KG1 (cell line): ENCODE data around the gene DNER.

Source experiments
- DNase-seq: peaks from one replicate; lab custom pipeline; 2025; lab: John Stamatoyannopoulos, UW

Gene DNER

DNA sequence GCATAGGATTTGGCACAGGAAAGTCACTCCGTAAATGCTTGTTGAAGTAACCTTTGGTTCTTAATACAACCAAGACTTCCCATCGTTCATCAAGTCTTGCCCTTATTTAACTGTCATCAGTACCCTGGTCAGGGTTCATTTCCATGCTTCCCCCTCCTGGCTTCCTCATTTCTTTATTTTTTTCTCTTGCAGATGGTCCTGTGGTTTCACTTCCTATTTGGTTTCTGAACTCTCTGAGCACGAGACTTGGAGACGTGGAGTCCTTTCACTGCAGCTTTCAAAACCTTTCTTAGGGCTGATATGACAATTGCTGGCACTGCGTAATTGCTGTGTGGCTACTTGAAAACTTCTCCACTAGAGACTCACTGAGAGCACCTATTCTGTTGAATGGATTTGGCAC is 383.4 kb downstream of the DNER start:
- DNase-seq: peak; percentile 29

DNA sequence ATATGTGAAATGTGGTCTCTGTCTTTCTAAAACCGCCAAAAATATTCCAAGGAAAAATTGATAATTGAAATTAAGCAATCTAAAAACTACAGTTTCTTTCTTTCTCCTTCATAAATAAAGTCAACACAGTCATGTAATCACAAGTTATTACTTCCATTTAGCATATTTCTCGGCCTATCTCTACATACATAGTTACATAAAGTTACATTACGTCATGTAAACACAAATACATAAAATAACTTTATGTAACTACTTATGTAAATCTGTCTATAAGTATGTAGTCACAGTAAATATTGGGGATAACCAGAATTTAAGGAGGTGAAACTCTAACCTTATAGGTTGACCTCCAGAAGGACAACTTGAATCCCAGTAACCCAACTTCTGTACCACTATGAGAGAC is 394.8 kb downstream of the DNER start:
- no peak for DNase-seq

DNA sequence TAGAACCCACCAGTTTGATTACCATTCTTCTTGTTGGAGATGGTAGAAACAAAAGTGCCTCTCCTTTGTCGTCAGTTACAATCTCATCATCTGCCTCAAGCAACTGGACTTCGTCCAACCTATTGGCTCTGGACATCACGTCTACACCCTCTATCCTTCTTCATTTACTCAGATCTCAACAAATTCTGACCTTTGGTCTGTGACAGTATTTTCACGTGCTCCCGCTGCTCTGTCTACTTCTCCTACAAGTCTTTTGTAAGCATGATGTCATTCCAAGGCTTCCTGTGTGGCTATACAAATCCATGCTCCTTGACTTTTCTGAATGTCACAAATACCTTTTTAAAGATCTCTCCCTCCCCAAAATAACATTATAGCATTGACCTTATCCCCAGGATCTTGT is 400.2 kb downstream of the DNER start:
- DNase-seq: no peak

DNA sequence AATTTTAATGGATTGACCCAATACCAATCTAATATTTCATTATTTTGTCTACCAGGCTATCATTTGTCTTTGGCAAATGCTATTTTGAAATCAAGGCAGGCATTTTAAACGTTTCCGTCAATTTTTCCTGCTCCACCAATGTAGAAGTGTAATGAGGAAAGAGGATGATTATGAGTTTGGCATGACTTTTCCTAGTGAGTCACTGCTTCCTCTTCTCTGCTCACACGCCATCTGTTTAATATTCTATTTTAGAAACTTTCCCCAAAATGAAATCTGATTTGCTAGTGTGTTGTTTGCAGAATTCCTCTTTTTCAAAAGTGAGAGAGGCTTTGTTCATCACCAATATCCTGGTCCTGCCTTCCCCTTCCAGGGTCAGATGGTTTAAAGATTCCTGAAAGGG is 400.8 kb downstream of the DNER start:
- DNase-seq: no peak
